Stimulated activated CD4-positive, alpha-beta T cell treated with anti-CD3 and anti-CD28 coated beads, Interleukin-1b, Interleukin-23, amount 100 ng/mL, for 4 hours (primary cell): ENCODE data around the gene GBGT1.
"Not testable (repeated sequence)": the region's sequence is repeated elsewhere in the genome, so short reads cannot be mapped to it uniquely, and the experiment has no call there.

Source experiments
- DNase-seq, 2 donors: peaks; one replicate each; pipeline ENCODE4 v3.0.0-alpha.2; 2020; ENCODE audit warnings: low read depth in 2 of 2

GBGT1 gene

DNA sequence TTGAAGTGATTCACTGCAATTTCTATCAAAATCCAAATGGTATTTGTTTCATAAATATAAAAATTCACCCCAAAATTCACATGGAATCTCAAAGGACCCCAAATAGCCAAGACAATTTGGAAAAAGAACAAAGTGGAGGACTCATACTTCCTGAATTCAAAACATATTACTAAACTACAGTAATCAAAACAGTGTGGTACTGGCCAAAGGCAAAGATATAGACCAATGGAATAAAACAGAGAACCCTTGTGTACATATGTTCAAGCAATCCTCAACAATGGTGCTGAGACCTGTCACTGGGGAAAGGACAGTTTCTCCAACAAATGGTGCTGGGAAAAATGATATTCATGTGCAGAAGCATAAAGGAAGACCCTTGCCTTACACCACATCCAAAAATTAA is 31.3 kb upstream of the GBGT1 start:
- DNase-seq: no peak

DNA sequence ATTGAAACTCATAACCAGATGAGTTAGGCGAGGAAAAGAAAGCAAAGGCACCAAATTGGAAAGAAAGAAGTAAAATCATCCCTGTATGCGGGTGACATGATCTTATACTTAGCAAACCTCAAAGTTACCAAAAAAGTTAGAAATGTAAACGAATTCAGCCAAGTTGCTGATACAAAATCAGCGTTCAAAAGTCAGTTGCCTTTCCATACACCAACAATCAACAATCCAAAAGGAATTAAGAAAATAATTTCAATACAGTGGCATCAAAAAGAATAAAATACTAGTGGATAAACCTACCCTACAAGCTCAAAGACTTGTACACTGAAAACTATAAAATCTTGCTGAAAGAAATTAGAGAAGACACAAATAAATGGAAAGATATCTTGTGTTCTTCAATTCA is 30.9 kb upstream of the GBGT1 start:
- no peak for DNase-seq

DNA sequence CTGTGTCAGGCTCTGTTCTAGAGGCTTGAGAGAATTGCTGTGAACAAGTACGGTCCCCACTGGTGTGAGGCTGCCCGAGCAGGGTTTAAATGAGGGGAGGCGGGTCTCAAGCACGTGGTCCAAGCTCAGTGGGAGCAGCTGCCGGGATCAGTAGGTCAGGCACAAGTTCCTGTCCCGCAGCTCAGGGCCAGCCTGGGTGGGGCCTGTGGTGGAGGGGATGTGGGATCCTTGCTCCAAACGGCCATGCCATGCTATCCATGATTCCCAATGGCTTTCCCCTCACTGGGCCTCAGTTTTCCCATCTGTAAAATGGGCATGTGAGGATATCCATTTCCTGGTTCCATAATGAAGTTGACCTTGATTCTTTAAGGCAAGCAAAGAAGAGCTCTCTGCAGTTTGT is 28.3 kb upstream of the GBGT1 start:
- DNase-seq: no peak

DNA sequence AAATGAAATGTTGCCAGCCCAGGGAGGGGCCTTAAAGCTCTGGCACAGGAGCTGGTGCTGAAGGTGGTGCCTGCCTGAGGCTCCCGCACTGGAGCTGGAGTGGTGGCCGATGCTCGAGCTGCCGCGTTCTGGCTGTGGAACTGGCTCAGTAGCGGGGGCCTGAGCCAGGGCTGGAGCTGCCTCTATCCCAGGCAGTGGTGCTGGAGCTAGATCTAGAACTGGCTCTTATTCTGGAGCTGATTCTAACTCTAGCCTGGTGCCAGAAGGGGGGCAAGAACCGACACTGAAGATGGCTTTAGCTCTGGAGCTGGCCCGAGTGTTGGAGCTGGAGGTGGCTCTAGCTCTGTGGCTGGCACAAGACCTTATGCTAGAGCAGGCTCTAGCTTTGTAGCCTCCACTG is 26.1 kb upstream of the GBGT1 start:
- no peak for DNase-seq

DNA sequence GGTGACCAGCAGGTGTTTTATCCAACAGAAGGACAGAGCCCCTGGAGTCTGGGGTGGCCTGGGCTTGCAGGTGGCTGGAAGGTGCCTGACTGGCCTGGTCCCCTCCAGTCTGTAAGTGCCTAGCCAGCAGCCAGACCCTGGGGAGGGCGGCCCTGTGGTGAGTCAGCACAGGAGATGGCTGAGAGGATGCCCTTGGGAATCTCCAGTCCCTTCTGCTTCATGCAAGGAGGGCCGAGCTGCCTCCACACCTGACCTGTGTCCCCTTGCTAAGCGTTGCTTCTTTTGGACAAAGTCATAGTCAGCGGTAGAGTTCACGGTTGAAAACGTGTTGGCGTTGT is 25.1 kb upstream of the GBGT1 start:
- DNase-seq: no peak

DNA sequence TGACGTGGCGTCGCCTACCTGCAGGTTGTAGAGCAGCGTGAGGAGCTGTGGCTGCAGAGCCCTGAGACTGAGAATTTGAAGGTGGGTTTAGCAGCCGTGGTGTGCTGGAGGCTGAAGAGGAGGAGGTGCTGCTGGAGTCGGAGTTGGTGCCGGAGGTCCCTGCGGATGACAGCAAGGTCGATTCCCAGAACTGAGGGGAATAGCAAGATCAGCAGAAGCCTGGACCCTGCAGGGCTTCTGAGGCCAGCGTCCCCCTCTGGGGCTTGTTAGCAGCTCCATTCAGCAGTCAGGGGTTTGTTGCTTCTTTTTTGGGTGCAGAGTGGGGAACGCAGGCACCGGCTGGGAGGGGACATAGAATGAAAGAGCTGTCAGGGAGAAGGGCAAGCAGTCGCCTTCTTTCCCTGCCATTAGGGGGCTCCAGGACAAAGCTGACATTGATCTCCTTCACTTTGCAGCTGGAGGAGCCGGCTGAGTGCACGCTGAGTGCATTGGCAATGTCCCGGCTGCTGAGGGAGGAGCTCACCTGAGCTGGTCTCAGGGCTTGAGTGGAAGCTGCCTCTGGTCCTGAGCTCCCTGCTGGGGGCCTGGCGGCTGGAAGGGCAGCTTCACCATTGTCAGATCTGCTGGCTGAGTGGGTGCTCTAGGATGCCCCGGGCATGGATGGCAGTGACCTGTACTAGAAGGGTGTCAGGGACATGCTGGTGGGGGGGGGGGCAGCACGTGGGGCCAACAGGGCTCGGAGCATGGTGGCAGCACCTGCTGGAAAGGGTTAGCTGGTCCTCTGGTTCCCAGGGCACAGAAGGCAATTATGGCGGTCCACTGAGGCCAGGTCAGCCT is 24.5 kb upstream of the GBGT1 start:
- DNase-seq: no peak

DNA sequence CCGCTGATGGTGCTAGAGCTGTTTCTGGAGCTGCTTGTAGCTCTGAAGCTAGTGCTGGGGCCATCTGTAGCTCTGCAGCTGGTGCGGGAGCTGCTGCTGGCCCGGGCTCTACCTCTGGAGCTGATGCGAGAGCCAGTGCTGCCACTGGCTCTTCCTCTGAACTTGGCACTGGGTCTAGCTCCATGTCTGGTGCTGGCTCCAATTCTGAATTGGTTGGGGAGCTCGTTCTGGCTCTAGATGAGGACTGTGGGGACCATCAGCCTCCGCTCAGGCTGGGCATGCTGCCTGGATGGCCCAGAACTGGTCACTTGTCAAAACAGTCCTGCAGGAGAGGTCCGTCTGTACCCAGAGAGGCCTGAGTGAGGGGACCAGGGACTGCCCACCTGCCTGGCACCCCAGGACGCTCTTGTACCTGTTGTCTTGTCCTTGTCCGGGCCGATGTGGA is 23.9 kb upstream of the GBGT1 start:
- no peak for DNase-seq

DNA sequence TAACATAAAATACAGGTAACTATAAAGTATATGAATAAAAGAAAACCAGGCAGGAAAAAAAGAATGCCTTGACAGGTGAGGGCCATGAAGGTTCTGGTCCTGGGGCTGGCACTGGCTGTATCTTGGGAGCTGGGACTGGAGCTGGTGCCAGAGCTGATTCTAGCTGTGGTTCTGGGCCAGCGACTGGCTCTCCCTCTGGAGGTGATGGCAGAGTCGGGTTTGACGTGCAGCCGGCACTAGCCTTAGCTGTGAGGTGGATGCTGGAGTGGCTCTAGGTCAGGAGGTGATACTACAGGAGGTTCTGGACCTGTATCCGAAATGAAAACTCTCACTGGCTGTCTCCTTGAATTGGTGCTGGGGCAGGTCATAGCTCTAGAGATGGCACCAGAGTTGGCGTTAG is 23.0 kb upstream of the GBGT1 start:
- no peak for DNase-seq

DNA sequence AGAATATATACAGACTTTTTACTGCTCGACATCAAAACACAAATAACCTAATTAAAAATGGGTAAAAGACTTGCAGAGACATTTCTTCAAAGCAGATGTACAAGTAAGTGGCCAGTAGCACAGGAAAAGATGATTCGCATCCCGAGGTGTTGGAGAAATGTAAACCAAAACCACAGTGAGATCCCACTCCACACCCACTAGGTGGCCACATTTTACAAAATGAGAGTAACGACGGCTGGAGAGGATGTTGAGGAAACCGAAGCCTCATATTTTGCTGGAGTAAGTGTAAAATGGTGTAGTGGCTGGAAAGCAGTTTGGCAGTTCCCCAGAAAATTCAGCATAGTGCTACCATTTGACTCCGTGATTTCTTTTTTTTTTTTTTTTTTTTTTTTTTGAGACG is 21.3 kb upstream of the GBGT1 start:
- no peak for DNase-seq

DNA sequence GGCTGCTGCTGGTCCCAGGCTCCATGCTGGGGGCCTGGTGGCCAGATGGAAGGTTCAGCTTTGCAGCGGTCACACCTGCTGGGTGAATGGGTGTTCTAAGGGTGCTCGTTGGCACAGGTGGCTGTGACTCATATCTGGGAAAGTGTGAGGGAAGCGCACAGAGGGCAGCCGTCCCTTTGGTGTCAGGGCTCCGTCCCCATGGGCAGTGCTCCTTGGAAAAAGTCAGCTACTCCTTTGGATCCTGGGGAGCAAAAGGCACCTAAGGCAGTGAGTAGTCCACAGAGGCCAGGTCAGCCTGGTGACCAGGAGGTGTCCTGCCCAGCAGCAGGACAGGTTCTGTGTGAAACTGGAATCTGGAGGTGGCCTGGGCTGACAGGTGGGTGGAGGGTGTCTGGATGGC is 18.4 kb upstream of the GBGT1 start:
- DNase-seq: no peak

DNA sequence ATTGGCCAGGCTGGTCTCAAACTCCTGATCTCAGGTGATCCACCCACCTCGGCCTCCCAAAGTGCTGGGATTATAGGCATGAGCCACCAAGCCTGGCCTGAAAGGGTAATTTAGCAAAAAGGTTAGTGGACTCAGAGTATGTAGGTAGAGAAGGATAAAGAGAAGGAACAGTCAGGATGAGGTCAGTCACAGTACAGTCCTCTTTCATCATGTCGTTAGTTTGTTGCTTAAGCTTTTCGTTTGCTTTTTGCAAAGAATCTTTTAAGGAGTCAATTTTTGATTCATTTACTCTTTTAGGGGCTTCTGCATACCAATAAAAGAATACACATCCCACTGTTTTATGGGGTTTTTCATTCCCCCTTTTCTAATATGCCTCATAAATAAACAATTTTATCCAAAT is 17.8 kb upstream of the GBGT1 start:
- DNase-seq: no peak

DNA sequence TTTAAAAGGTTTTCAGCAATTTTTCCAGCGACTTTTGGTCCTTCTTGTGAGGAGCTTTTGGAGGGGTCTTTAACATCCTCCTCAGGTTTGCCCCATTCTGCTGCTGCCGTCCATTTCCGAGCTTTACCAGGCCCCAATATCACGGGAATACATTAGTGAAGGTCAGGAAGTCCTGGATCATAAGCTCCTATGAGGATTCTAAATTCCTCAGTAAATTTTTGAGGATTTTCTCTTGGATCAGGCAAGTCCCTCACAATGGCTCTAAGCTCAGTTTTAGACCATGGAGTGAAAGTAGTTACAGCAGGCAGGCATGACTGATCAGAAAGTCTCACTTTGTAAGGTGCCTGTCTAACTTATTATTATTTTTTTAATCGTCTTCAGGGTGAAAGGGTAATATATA is 17.2 kb upstream of the GBGT1 start:
- DNase-seq: no peak

DNA sequence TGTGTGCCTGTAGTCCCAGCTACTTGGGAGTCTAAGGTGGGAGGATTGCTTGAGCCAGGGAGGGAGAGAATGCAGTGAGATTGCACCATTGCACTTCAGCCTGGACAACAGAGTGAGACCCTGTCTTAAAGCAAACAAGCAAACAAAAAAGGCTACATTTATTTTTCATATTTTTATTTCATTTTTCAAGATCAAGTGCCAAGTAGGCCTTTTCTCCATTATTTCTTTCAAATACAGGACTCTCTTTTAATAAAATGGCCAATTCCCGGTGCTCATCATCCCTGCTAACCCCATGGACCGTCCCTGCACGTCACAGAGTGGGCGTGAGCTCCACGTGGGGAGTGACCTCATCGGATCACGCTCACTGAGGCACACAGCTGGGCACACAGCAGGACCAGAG is 9.3 kb upstream of the GBGT1 start:
- DNase-seq: no peak

DNA sequence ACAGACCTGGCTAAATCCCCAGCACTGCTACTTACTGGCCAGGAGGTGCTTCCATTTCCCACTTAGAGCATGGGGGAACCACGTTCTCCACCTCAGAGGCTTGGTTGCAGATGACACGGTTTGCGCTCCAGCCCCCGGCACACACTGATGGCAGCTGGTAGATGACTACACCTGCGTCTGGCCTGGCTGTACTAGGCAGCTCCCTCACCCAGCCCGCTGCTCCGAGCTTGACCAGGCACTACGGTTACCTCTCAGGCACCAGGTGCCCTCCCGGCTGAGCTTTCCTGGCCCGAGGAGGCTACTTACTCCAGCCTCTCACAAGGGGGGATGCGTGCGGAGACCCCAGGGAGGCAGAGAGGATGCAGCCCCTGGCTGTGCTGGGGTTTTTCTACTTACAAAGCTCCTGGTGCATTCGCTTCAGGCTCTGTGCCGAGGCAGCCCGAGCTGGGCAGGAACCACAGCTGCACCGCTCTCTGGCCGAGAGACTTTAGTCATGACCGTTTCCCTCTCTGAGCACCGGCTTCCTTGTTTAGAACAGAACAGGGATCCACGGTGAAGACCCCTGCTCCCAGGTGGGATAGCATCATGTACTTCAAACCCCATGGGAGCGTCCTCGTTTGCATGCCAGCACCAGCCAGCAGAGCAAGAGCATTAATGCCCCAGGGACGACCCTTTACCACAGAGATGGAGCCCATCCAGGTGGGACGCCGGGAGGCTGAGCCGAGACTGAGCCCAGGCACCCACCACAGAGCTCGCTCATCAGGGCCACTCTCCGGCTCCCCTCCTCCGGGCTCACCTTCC is 7.6 kb upstream of the GBGT1 start:
- no peak for DNase-seq

DNA sequence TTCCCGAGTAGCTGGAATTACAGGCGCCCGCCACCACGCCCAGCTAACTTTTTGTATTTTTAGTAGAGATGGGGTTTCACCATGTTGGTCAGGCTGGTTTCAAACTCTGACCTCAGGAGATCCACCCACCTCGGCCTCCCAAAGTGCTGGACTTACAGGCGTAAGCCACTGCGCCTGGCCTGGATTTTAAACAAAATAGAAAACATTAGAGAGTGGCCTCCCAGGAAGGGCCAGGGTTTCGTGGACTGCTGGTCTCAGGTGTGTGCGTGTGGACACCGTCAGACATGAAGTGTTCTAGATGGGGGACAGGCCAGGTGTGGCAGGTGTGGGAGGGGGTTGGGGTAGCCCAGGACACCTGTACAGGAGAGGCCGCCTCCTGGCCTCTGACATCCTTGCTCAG is 7.0 kb upstream of the GBGT1 start:
- DNase-seq: no peak

DNA sequence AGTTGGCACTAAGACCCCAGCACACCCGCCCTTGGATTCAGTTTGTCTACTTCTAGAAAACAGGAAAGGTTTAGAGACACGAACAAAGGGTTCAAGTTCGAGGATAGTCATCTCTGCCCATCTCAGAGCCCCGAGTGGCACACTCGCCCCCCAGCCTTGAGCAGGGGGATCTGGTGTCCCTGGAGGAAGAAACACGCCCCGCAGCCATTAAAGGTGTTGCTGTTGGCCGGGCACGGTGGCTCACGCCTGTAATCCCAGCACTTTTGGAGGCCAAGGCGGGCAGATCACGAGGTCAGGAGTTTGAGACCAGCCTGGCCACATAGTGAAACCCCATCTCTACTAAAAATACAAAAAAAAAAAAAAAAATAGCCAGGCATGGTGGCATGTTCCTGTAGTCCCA is 6.0 kb upstream of the GBGT1 start:
- DNase-seq: not testable (repeated sequence)

DNA sequence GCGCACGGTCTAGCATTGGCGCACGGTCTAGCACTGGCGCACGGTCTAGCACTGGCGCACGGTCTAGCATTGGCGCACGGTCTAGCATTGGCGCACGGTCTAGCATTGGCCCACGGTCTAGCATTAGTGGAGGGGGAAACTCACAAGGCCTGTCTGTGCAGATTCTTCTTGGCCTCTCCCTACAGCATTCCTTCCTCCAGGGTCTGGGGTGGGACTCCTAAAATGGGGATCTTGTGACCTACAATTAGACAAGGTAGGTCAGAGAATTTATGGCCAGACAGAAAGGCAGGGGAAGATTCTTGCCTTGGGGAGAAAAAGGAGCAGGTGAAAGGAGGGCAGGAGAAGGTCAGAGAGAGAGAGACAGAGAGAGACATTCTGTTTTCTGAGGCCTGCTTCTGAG is 5.4 kb upstream of the GBGT1 start:
- no peak for DNase-seq

DNA sequence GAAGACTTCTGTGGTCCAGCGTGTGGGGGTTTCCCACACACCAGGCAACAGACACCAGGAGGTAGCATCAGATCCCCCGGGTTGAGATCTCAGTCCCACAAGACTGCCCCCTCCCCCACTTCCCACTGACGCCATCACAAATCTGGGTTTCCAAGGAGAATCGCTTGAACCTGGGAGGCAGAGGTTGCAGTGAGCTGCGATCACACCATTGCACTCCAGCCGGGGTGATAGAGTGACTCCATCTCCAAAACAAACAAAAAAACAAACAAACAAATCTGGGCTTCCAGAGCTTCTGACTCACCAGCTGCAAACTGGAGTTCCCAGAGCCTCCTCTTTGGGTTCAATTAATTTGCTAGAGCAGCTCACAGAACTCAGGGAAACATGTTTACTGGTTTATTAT is 4.7 kb upstream of the GBGT1 start:
- DNase-seq: no peak

DNA sequence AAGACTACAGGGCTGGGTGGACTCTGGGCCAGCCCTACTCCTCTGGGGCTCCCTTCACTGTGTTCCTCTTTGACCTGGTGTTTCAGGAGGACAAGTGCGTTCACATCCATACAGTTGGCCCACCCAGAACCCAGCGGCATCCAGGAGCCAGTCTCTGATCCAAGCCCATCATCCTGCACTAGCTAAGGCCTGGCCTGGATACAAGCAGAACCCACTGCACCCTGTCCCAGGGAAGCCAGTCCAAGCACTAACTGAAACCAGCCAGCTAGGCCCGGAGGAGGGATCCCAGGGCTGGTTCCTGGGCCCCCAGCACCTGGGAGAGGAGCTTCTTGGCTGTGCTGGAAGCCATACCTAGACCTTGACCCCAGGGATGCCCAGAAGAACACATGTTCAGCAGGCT is 4.1 kb upstream of the GBGT1 start:
- no peak for DNase-seq

DNA sequence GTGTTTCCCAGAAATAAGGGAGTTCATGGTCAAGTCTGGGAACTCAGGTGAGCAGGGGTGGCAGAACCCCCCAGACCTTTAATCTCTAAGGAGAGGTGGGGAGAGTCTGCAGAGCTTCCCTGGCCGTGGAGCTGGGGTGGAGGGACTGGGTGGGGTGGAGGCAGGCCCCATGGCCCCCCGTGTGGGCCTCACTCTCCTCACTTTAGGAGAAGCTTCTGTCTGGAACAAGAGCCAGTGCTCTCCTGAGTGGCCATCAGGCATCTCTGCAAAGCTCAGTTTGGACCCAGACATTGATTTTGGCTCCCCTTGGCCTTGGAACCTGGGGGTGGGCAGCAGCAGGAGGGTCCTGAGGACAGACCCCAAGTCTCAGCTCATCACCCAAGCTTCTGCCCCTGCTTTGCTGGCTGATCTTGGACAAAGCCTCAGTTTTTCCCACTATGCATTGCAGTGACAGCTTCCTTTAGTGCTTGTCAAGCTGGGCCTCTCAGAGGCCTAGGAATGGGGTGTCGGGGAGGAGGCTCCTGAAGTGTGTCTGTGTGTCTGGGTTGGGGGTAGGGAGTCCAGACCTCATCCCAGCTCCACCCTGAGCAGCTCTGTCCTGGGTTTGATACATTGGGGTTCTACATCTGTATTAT is 3.5 kb upstream of the GBGT1 start:
- no peak for DNase-seq

DNA sequence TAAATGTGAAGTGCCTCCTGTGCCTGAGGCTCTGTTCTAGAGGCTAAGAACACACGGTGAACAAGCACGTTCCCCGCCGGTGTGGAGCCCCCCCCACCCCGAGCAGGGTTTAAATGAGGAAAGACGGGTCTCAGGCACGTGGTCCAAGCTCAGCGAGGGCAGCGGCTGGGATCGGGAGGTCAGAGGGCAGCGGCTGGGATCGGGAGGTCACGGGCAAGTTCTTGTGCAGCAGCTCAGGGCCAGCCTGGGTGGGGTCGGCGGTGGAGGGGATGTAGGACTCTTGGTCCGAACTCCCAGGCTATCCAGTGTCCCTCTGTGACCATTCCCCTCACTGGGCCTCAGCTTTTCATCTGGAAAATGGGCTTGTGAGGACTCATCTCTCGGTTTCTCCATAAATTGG is 2.7 kb upstream of the GBGT1 start:
- no peak for DNase-seq

DNA sequence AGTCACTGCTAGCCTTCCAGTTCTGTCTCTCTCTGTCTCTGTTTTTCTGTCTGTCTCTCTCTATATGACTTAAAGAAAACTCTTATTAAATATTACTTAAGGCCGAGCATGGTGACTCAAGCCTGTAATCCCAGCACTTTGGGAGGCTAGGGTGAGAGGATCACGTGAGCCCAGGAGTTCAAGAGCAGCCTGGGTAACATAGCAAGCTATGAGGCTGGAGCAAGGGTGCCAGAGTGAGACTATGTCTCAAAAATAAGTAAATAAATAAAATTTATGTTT is 1.7 kb upstream of the GBGT1 start:
- no peak for DNase-seq

DNA sequence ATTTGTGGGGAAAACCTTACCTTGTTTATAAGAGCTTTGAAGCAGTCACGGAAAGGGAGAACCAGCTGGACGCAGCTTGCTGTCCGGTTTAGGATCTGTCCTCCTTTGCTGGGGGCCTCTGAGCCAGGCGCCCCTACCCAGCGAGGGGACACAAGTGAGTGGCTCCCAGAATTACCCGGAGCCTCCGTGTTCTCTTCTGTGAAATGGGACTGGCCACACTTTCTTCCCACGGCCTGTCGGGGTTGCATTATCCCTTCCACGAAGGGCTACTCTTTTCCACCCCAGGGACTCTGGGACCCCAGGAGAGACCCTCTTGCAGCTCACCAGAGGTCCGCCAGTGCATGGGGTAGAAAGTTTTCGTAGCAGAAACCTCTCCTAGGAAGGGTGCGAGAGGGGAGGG is 477 bp upstream of the GBGT1 start:
- DNase-seq: no peak
